K562 (cell line): ENCODE data around the gene NPC1. TPM values are rescaled to one million over a fixed set of nuclear protein-coding genes. Genes with fewer than 3 reads are reported as not detected.

Experiments used
- CEBPB ChIP-seq: fragments of 450-650 bp; IDR thresholded peaks from 2 replicates; pipeline ENCODE4 v1.6.1; 2016; ENCODE audit warnings: missing genetic modification characterization, missing compliant biosample characterization
- DPF2 ChIP-seq: fragments of 450-650 bp; IDR thresholded peaks from 2 replicates; pipeline ENCODE4 v1.6.1; 2016
- ESRRA ChIP-seq: fragments of 450-650 bp; IDR thresholded peaks from 2 replicates; pipeline ENCODE4 v1.6.1; 2014; ENCODE audit warnings: low read depth, mild to moderate bottlenecking, moderate library complexity, borderline replicate concordance
- HDAC1 ChIP-seq, 2 experiments: fragments of 450-650 bp; IDR thresholded peaks; 2 replicates each; pipeline ENCODE4 v1.6.1; 2016 to 2017; ENCODE audit warnings: inconsistent platforms in 1 of 2, mild to moderate bottlenecking in 1 of 2, moderate library complexity in 1 of 2
- KAT7 ChIP-seq: sonication (generic); formaldehyde crosslinking; IDR thresholded peaks from 2 replicates; pipeline ENCODE4 v1.8.0; 2022; ENCODE audit warnings: missing genetic modification reagents, mild to moderate bottlenecking, borderline replicate concordance
- NFIC ChIP-seq: fragments of 450-650 bp; IDR thresholded peaks from 2 replicates; pipeline ENCODE4 v1.6.1; 2017; ENCODE audit warnings: mild to moderate bottlenecking, inconsistent platforms
- PHF8 ChIP-seq: fragments of 200-600 bp; sonication (generic); IDR thresholded peaks from 2 replicates; pipeline ENCODE4 v1.6.1; 2012; ENCODE audit warnings: mixed run types, mild to moderate bottlenecking, inconsistent platforms, low read length, moderate library complexity, borderline replicate concordance
- PML ChIP-seq: IDR thresholded peaks from 2 replicates; pipeline ENCODE4 v1.6.1; 2012; ENCODE audit warnings: low read length, inconsistent platforms
- PRPF4 ChIP-seq: fragments of 200-400 bp; formaldehyde crosslinking; IDR thresholded peaks from one replicate; pipeline ENCODE4 v1.6.1; 2017; ENCODE audit warnings: low read length, low read depth, mild to moderate bottlenecking; ENCODE audit not compliant: insufficient read depth, poor library complexity, severe bottlenecking
- SIRT6 ChIP-seq: IDR thresholded peaks from one replicate; pipeline ENCODE4 v1.6.1; 2012; ENCODE audit warnings: low read depth, mild to moderate bottlenecking, control low read depth, inconsistent platforms, low read length, moderate library complexity
- SRSF1 ChIP-seq: fragments of 200-400 bp; formaldehyde crosslinking; IDR thresholded peaks from 2 replicates; pipeline ENCODE4 v1.6.1; 2017; ENCODE audit warnings: mild to moderate bottlenecking, low read depth, low read length, moderate library complexity
- UBTF ChIP-seq, 2 experiments: IDR thresholded peaks; 2 replicates each; pipeline ENCODE4 v1.6.1; 2012; ENCODE audit warnings: improper control_type of control experiment in 2 of 2, low read depth in 2 of 2, low read length in 2 of 2, borderline replicate concordance in 1 of 2
- XRCC3 ChIP-seq: fragments of 450-650 bp; IDR thresholded peaks from 2 replicates; pipeline ENCODE4 v1.6.1; 2017; ENCODE audit warnings: mild to moderate bottlenecking, moderate library complexity
- ZBTB11 ChIP-seq, 3 experiments: fragments of 200-800 bp in 1 of 3; fragments of 250-450 bp in 1 of 3; fragments of 450-650 bp in 1 of 3; sonication (Bioruptor Pico) in 1 of 3; sonication (Bioruptor generic) in 1 of 3; formaldehyde crosslinking in 1 of 3; IDR thresholded peaks; 2 replicates each; pipeline versions ENCODE4 v1.6.1 to v1.8.0; 2016 to 2022; ENCODE audit warnings: mild to moderate bottlenecking in 2 of 3, missing genetic modification characterization in 2 of 3, missing compliant biosample characterization in 1 of 3, moderate library complexity in 1 of 3
- ZNF3 ChIP-seq: fragments of 250-450 bp; sonication (Bioruptor Pico); IDR thresholded peaks from 2 replicates; pipeline ENCODE4 v1.5.0; 2021; ENCODE audit warnings: mild to moderate bottlenecking, moderate library complexity
- ZNF639 ChIP-seq, 2 experiments: fragments of 200-800 bp in 1 of 2; sonication (Bioruptor generic) in 1 of 2; sonication (generic) in 1 of 2; formaldehyde crosslinking in 1 of 2; IDR thresholded peaks in 1 of 2; conservative IDR thresholded peaks in 1 of 2; 2 replicates each; pipeline versions ENCODE4 v1.5.0 to v1.6.1; 2016 to 2020; ENCODE audit warnings: missing compliant biosample characterization in 1 of 2, missing genetic modification characterization in 1 of 2, missing genetic modification reagents in 1 of 2
- polyA plus RNA-seq, 8 experiments: library from polyadenylated mRNA; depleted of rRNA in 4 of 8; stranded (reverse) in 5 of 8; unstranded in 3 of 8; fragments of >200 nt; fragmentation: Nextera tagmentation in 2 of 8; fragmentation: Illumina TruSeq in 1 of 8; extraction: Ambion mirVana in 2 of 8; extraction: Trizol in 1 of 8; gene quantifications; 2 replicates each; pipeline versions ENCODE4 v1.2.1 to v1.2.3, GENCODE V29; 2011 to 2014; ENCODE audit warnings: inconsistent platforms in 1 of 8, missing spikeins in 1 of 8
- total RNA-seq, 7 experiments: library from RNA; depleted of rRNA in 6 of 7; stranded (reverse); fragments of >200 nt in 6 of 7; fragmentation: Illumina TruSeq in 2 of 7; extraction: Trizol in 2 of 7; gene quantifications; 2 replicates each; pipeline versions ENCODE4 v1.2.1 to v1.2.3, GENCODE V29; 2011 to 2021; ENCODE audit warnings: low replicate concordance in 1 of 7

The NPC1 gene
- total and polyA plus RNA-seq, 9 of the 15 experiments (the other 6 are each of a cell fraction or from before 2014, with no cell fraction given), result 17.1 to 45.9 (median 27.6) TPM

DNA sequence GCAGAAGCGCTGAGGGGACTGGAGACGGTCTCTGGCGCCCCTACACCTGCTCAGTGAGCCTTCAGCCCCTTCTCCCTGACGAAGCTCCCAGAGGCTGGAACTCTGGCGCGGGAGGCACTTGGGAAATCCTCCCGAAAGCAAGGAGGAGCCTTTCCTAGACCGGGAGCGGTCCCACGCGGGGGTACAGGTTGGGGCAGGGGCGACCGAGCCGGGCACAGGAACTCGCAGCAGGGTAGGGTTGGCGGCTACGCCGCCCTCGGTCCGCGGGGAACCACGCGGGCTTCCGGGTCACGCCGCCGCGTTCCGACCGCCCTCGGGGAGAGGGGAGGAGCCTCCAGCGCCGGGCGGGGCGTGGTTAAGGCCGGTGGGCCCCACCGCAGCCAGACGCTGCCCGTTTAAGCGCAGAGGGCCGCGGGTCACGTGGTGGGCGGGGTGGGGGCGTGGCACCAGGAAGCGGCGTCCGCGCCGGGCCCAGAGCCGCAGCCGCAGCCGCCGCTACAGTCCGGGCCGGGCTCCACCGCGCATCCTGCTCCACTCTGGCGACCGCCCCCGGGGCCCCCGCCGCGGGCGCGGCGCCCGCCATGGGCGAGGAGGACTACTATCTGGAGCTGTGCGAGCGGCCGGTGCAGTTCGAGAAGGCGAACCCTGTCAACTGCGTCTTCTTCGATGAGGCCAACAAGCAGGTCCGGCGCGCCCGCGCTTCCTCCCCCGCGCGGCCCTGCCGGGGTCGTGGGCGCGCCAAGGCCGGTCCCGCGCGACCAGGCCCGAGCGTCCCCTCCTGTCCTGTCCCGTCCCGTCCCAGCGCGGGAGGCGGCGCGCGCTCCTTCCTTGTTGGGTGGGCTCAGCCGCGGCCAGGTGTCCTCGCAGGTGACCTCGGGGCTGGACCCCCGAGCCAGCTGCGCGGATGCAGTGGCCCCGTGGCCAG is 83.0 kb downstream of the NPC1 start, which contains the start of gene RMC1 (continued):
- TF ChIP-seq UBTF (IDR thresholded peaks at IDR 0.05; ENCODE audit: borderline replicate concordance in 1 of 2, low read depth in 2 of 2, low read length in 2 of 2), result peak; percentile 72 to 73; a peak in 3 of 4 replicates
- peak in 1 of 2 experiments; percentile 81; a peak in 2 of 4 replicates for TF ChIP-seq HDAC1 (IDR thresholded peaks at IDR 0.05)
- TF ChIP-seq SRSF1, result no peak
- peak; percentile 96 for TF ChIP-seq PHF8
- no peak for TF ChIP-seq ZNF3 (CRISPR knock-in tag)
- peak; percentile 58; the same call in 1 of the 2 replicates for TF ChIP-seq PML
- TF ChIP-seq ESRRA, result peak; percentile 83
- no peak for TF ChIP-seq SIRT6
- TF ChIP-seq ZBTB11 (CRISPR knock-in tag; IDR thresholded peaks at IDR 0.05), result peak in 2 of 3 experiments; percentile 64 to 92; a peak in 4 of 6 replicates
- peak in 1 of 2 experiments; percentile 82; a peak in 1 of 4 replicates for TF ChIP-seq ZNF639 (CRISPR knock-in tag; conservative IDR thresholded peaks at IDR 0.05 in 1 of 2, IDR thresholded peaks at IDR 0.05 in 1 of 2)
- TF ChIP-seq NFIC, result peak; percentile 45; the same call in 1 of the 2 replicates
- no peak for TF ChIP-seq CEBPB (tag)
- peak; percentile 24; the same call in 1 of the 2 replicates for TF ChIP-seq DPF2
- TF ChIP-seq XRCC3, result no peak
- TF ChIP-seq PRPF4, result no peak
- no peak for TF ChIP-seq KAT7
